ENCODE data around the gene NTSR1.

The NTSR1 gene

GRCh38 chr20:62708591-62709536 is at the start of gene NTSR1:
TSS of gene NTSR1 (plus strand) at chr20:62708836. CDS start at chr20:62709208, 372 bp downstream.
- no peak for DNase-seq (ENCODE audit: low read depth, low spot score)

GRCh38 chr20:62659488-62660239 is 49.0 kb upstream of the NTSR1 start:
- DNase-seq (ENCODE audit: low read depth, low spot score) = no peak

GRCh38 chr20:62660240-62660615 is 48.4 kb upstream of the NTSR1 start:
- DNase-seq (ENCODE audit: low read depth, low spot score) = no peak

GRCh38 chr20:62660768-62661167 is 47.9 kb upstream of the NTSR1 start:
- no peak for DNase-seq (ENCODE audit: low read depth, low spot score)

- no peak for DNase-seq (ENCODE audit: low read depth, low spot score)
These were observed 47.0 kb upstream of the NTSR1 start for GRCh38 chr20:62661647-62662046.

GRCh38 chr20:62662422-62662821 is 46.2 kb upstream of the NTSR1 start:
- no peak for DNase-seq (ENCODE audit: low read depth, low spot score)

GRCh38 chr20:62663145-62664018 is 45.3 kb upstream of the NTSR1 start:
- DNase-seq (ENCODE audit: low read depth, low spot score) = no peak

GRCh38 chr20:62664019-62664971 is 44.3 kb upstream of the NTSR1 start:
- DNase-seq (ENCODE audit: low read depth, low spot score) = no peak

- DNase-seq (ENCODE audit: low read depth, low spot score) = no peak
These were observed 43.4 kb upstream of the NTSR1 start for GRCh38 chr20:62665153-62665754.

- no peak for DNase-seq (ENCODE audit: low read depth, low spot score)
These were observed 42.6 kb upstream of the NTSR1 start for GRCh38 chr20:62665826-62666735.

GRCh38 chr20:62666736-62667529 is 41.7 kb upstream of the NTSR1 start:
- DNase-seq (ENCODE audit: low read depth, low spot score) = no peak

- DNase-seq (ENCODE audit: low read depth, low spot score) = no peak
These were observed 40.9 kb upstream of the NTSR1 start for GRCh38 chr20:62667530-62668440.

- DNase-seq (ENCODE audit: low read depth, low spot score) = no peak
These were observed 40.1 kb upstream of the NTSR1 start for GRCh38 chr20:62668441-62669027.

GRCh38 chr20:62669249-62669648 is 39.4 kb upstream of the NTSR1 start:
- no peak for DNase-seq (ENCODE audit: low read depth, low spot score)

- DNase-seq (ENCODE audit: low read depth, low spot score) = no peak
These were observed 38.5 kb upstream of the NTSR1 start for GRCh38 chr20:62670156-62670555.

- DNase-seq (ENCODE audit: low read depth, low spot score) = no peak
These were observed 37.6 kb upstream of the NTSR1 start for GRCh38 chr20:62670998-62671397.

GRCh38 chr20:62671765-62672164 is 36.9 kb upstream of the NTSR1 start:
- no peak for DNase-seq (ENCODE audit: low read depth, low spot score)

Data from activated CD4-positive, CD25-positive, alpha-beta regulatory T cell treated with anti-CD3 and anti-CD28 coated beads, Interleukin-2, amount 50 U/mL, for 16 hours (primary cell).